Liver (tissue), 9 donors: ENCODE results near the gene PTPRN2. TPM values are rescaled to one million over a fixed set of nuclear protein-coding genes. Genes with fewer than 3 reads are reported as not detected.

Experiments
- DNase-seq: peaks from one replicate; pipeline ENCODE4 v3.0.0-alpha.2; 2017; ENCODE audit warnings: low spot score
- H3K27ac ChIP-seq, 2 donors: one replicate each; pipeline ENCODE4 v1.7.0; 2013; ENCODE audit warnings: inconsistent platforms in 2 of 2, low read length in 2 of 2, control low read depth in 1 of 2, low read depth in 1 of 2, mild to moderate bottlenecking in 1 of 2
- H3K27me3 ChIP-seq, 4 donors: one replicate each; pipeline versions ENCODE4 v1.6.1 to v1.7.0; 2013; ENCODE audit warnings: low read length in 3 of 4, inconsistent platforms in 1 of 4, mild to moderate bottlenecking in 1 of 4, moderate library complexity in 1 of 4; ENCODE audit not compliant: control insufficient read depth in 4 of 4, insufficient read depth in 4 of 4
- H3K36me3 ChIP-seq, 4 donors: one replicate each; pipeline versions ENCODE4 v1.6.1 to v1.7.0; 2013; ENCODE audit warnings: low read length in 3 of 4, mild to moderate bottlenecking in 3 of 4, low read depth in 1 of 4, moderate library complexity in 1 of 4; ENCODE audit not compliant: control insufficient read depth in 4 of 4, insufficient read depth in 3 of 4
- H3K4me1 ChIP-seq, 4 donors: one replicate each; pipeline versions ENCODE4 v1.6.1 to v1.7.0; 2013; ENCODE audit warnings: low read length in 3 of 4, mild to moderate bottlenecking in 3 of 4, moderate library complexity in 1 of 4; ENCODE audit not compliant: control insufficient read depth in 4 of 4, insufficient read depth in 4 of 4
- H3K4me3 ChIP-seq, 3 donors: one replicate each; pipeline versions ENCODE4 v1.6.1 to v1.7.0; 2013; ENCODE audit warnings: low read length in 3 of 3, control low read depth in 1 of 3, low read depth in 1 of 3, mild to moderate bottlenecking in 1 of 3
- H3K9ac ChIP-seq, 2 donors: one replicate each; pipeline ENCODE4 v1.7.0; 2013; ENCODE audit warnings: low read length in 2 of 2, mild to moderate bottlenecking in 2 of 2, moderate library complexity in 2 of 2, control low read depth in 1 of 2, low read depth in 1 of 2
- H3K9me3 ChIP-seq, 4 donors: one replicate each; pipeline versions ENCODE4 v1.6.1 to v1.7.0; 2013; ENCODE audit warnings: low read length in 3 of 4; ENCODE audit not compliant: control insufficient read depth in 4 of 4
- ATF3 ChIP-seq: IDR thresholded peaks from 2 replicates; pipeline ENCODE4 v1.6.1; 2016; ENCODE audit warnings: antibody characterized with exemption
- EGR1 ChIP-seq, 2 donors: IDR thresholded peaks; 2 replicates each; pipeline ENCODE4 v1.6.1; 2016 to 2018; ENCODE audit warnings: antibody characterized with exemption in 2 of 2, low read depth in 2 of 2
- FOXA1 ChIP-seq: IDR thresholded peaks from 2 replicates; pipeline ENCODE4 v1.6.1; 2016; ENCODE audit warnings: antibody characterized with exemption
- FOXA2 ChIP-seq: IDR thresholded peaks from 2 replicates; pipeline ENCODE4 v1.6.1; 2016; ENCODE audit warnings: antibody characterized with exemption
- GABPA ChIP-seq, 2 donors: IDR thresholded peaks in 1 of 2; conservative IDR thresholded peaks in 1 of 2; 2 replicates each; pipeline ENCODE4 v1.6.1; 2016; ENCODE audit warnings: antibody characterized with exemption in 2 of 2, mild to moderate bottlenecking in 1 of 2, moderate library complexity in 1 of 2
- HNF4A ChIP-seq, 2 donors: conservative IDR thresholded peaks; 2 replicates each; pipeline ENCODE4 v1.6.1; 2016; ENCODE audit warnings: antibody characterized with exemption in 2 of 2, mild to moderate bottlenecking in 2 of 2
- HNF4G ChIP-seq: IDR thresholded peaks from 2 replicates; pipeline ENCODE4 v1.6.1; 2016; ENCODE audit warnings: antibody characterized with exemption
- JUND ChIP-seq, 2 donors: IDR thresholded peaks; 2 replicates each; pipeline ENCODE4 v1.6.1; 2016; ENCODE audit warnings: antibody characterized with exemption in 2 of 2
- NR2F2 ChIP-seq: IDR thresholded peaks from 2 replicates; pipeline ENCODE4 v1.6.1; 2016; ENCODE audit warnings: antibody characterized with exemption
- RAD21 ChIP-seq, 2 donors: IDR thresholded peaks; 2 replicates each; pipeline ENCODE4 v1.6.1; 2016; ENCODE audit warnings: antibody characterized with exemption in 2 of 2, mild to moderate bottlenecking in 2 of 2
- REST ChIP-seq: IDR thresholded peaks from 2 replicates; pipeline ENCODE4 v1.6.1; 2016; ENCODE audit warnings: antibody characterized with exemption, mild to moderate bottlenecking
- RXRA ChIP-seq, 2 donors: IDR thresholded peaks; 2 replicates each; pipeline ENCODE4 v1.6.1; 2017 to 2018; ENCODE audit warnings: antibody characterized with exemption in 2 of 2, mild to moderate bottlenecking in 1 of 2
- SP1 ChIP-seq: IDR thresholded peaks from 2 replicates; pipeline ENCODE4 v1.6.1; 2018; ENCODE audit warnings: antibody characterized with exemption, mild to moderate bottlenecking
- TAF1 ChIP-seq: conservative IDR thresholded peaks from 2 replicates; pipeline ENCODE4 v1.6.1; 2016; ENCODE audit warnings: antibody characterized with exemption, mild to moderate bottlenecking
- YY1 ChIP-seq: IDR thresholded peaks from 2 replicates; pipeline ENCODE4 v1.6.1; 2016; ENCODE audit warnings: antibody characterized with exemption, mild to moderate bottlenecking
- WGBS: extraction: QIAGEN DNeasy Blood & Tissue Kit; methylation state at CpG from one replicate; pipeline ENCODE4 v1.1.7; 2013; 5-methylcytosine and 5-hydroxymethylcytosine counted together
- polyA plus RNA-seq, 2 donors: library from polyadenylated mRNA; stranded (reverse) in 1 of 2; unstranded in 1 of 2; fragments of 200-250 nt in 1 of 2; fragments of >200 nt in 1 of 2; fragmentation: Nextera tagmentation in 1 of 2; extraction: Ambion mirVana in 1 of 2; gene quantifications; one replicate each; pipeline versions ENCODE4 v1.2.1 to v1.2.3, GENCODE V29; 2013 to 2015
- total RNA-seq, 2 donors: library from RNA; depleted of rRNA; stranded (reverse); fragments of >200 nt; gene quantifications; one replicate each; pipeline ENCODE4 v1.2.3, GENCODE V29; 2014
- TF ChIP-seq, protein P1 (sequence below): fragments of 150-350 bp; IDR thresholded peaks from 2 replicates; pipeline ENCODE4 v1.5.1; 2017; ENCODE audit warnings: improper control_type of control experiment, low read depth, low read length; ENCODE audit not compliant: missing input control
- TF ChIP-seq, protein P2 (sequence below): IDR thresholded peaks from 2 replicates; pipeline ENCODE4 v1.6.1; 2016; ENCODE audit warnings: antibody characterized with exemption
- donor health status: healthy.
- donor health status: healthy.
- donor health status: healthy.
- donor health status: healthy.
- donor health status: healthy.

The PTPRN2 gene
- total and polyA plus RNA-seq, 4 donors, result 0.75 to 1.9 (median 1.1) TPM

- Histone ChIP-seq H3K4me1 (no peaks in the 10 kb centered on the region), H3K36me3 (no peaks in the 10 kb centered on the region), H3K27ac (no peak overlapping the region), H3K4me3 (no peak overlapping the region), H3K9ac (no peak overlapping the region), H3K27me3 (no peaks in the 10 kb centered on the region), H3K9me3 (no peaks in the 10 kb centered on the region)
- TF ChIP-seq, protein P1, sequence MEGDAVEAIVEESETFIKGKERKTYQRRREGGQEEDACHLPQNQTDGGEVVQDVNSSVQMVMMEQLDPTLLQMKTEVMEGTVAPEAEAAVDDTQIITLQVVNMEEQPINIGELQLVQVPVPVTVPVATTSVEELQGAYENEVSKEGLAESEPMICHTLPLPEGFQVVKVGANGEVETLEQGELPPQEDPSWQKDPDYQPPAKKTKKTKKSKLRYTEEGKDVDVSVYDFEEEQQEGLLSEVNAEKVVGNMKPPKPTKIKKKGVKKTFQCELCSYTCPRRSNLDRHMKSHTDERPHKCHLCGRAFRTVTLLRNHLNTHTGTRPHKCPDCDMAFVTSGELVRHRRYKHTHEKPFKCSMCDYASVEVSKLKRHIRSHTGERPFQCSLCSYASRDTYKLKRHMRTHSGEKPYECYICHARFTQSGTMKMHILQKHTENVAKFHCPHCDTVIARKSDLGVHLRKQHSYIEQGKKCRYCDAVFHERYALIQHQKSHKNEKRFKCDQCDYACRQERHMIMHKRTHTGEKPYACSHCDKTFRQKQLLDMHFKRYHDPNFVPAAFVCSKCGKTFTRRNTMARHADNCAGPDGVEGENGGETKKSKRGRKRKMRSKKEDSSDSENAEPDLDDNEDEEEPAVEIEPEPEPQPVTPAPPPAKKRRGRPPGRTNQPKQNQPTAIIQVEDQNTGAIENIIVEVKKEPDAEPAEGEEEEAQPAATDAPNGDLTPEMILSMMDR, result no peak
- no peak for TF ChIP-seq EGR1 (IDR thresholded peaks at IDR 0.05; ENCODE audit: low read depth in 2 of 2)
- no peak for TF ChIP-seq RXRA (IDR thresholded peaks at IDR 0.05)
- TF ChIP-seq FOXA1, result no peak
- TF ChIP-seq FOXA2, result no peak
- no peak for TF ChIP-seq JUND (IDR thresholded peaks at IDR 0.05)
- no peak for TF ChIP-seq GABPA (IDR thresholded peaks at IDR 0.05 in 1 of 2, conservative IDR thresholded peaks at IDR 0.05 in 1 of 2)
- TF ChIP-seq ATF3, result no peak
- TF ChIP-seq TAF1, result no peak
- TF ChIP-seq HNF4A (conservative IDR thresholded peaks at IDR 0.05), result no peak
- TF ChIP-seq SP1, result no peak
- TF ChIP-seq NR2F2, result no peak
- TF ChIP-seq REST, result no peak
- no peak for TF ChIP-seq HNF4G
- TF ChIP-seq, protein P2, sequence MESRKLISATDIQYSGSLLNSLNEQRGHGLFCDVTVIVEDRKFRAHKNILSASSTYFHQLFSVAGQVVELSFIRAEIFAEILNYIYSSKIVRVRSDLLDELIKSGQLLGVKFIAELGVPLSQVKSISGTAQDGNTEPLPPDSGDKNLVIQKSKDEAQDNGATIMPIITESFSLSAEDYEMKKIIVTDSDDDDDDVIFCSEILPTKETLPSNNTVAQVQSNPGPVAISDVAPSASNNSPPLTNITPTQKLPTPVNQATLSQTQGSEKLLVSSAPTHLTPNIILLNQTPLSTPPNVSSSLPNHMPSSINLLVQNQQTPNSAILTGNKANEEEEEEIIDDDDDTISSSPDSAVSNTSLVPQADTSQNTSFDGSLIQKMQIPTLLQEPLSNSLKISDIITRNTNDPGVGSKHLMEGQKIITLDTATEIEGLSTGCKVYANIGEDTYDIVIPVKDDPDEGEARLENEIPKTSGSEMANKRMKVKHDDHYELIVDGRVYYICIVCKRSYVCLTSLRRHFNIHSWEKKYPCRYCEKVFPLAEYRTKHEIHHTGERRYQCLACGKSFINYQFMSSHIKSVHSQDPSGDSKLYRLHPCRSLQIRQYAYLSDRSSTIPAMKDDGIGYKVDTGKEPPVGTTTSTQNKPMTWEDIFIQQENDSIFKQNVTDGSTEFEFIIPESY, result no peak
- no peak for TF ChIP-seq RAD21 (IDR thresholded peaks at IDR 0.05)
- no peak for TF ChIP-seq YY1
- DNase-seq, result no peak
- 92% methylated on average over 25 of the region's 25 CpGs for WGBS
Observed at GRCh38 chr7:157745721-157746709, 841.6 kb downstream of the PTPRN2 start.
